Daoy (cell line): ENCODE results near the gene ZNF648. TPM values are rescaled to one million over a fixed set of nuclear protein-coding genes. Genes with fewer than 3 reads are reported as not detected.
"Not testable (repeated sequence)": the region's sequence is repeated elsewhere in the genome, so short reads cannot be mapped to it uniquely, and the experiment has no call there.

Experiments used
- DNase-seq: peaks from one replicate; pipeline ENCODE4 v3.0.0-alpha.2; 2015; ENCODE audit warnings: low read depth
- total RNA-seq: library from RNA; depleted of rRNA; stranded (reverse); fragments of >200 nt; shearing (Covaris generic); gene quantifications from 2 replicates; pipeline ENCODE4 v1.2.3, GENCODE V29; 2014; rRNA removed

ZNF648 gene, protein sequence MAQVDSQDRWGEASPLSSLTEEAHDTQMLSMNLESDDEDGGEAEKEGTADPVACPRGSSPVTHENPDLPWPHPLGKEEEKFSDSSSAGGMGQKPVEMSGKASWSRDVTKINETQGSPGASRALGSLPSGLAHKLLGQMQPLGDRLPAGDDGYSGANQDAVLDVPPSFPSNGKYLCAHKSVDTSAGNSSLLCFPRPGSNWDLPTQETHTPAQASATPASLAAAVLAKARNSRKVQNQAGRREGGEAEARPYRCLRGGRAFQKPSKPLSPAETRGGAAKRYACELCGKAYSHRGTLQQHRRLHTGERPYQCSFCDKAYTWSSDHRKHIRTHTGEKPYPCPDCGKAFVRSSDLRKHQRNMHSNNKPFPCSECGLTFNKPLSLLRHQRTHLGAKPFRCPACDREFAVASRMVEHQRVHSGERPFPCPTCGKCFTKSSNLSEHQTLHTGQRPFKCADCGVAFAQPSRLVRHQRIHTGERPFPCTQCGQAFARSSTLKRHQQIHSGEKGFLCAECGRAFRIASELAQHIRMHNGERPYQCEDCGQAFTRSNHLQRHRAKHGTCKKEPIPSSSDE
- total RNA-seq: 0.17 TPM in 1 of 2 replicates, not detected in the other

DNA sequence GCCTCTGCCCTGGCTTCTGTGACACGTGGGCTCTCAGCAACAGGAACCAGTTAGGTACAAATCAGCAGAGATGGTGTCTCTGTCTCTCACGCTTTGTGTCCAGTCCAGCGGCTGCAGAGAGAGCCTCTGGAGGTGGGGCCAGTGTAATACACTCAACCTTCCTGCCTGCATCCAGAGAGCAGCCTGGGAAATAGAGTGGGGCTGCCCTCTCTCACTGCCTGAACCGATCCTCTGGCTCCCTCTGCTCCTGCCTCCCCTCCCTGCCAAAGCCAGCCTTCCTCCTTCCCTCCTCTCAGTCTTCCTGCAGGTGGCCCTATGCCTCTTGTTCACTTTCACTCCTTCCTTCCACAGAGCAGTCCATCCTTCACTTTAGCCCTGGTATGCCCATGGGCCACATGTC is at the start of gene ZNF648:
TSS of gene ZNF648 (minus strand) at position 119 of the 400 bp plus-strand sequence. CDS start 3,702 bp downstream, outside the sequence.
- DNase-seq: no peak

DNA sequence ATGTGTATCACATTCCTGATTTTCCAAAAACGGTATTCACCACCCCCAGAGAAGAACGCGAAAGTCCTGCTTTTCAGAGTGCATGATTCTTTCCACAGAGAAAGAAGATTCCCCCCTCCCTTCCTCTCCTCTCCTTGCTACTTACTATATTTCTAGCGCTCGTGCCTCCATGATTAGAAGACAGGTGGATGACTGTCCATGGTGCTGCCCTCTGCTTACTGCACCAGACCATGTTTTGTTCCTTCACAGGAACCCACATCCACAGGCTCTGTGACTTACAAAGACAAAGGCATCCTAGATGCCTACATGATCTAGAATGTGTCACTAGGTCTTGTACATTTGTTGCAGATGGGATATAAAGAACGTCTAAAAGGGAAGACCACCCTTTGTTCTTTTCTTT is 49.1 kb upstream of the ZNF648 start:
- DNase-seq: no peak

DNA sequence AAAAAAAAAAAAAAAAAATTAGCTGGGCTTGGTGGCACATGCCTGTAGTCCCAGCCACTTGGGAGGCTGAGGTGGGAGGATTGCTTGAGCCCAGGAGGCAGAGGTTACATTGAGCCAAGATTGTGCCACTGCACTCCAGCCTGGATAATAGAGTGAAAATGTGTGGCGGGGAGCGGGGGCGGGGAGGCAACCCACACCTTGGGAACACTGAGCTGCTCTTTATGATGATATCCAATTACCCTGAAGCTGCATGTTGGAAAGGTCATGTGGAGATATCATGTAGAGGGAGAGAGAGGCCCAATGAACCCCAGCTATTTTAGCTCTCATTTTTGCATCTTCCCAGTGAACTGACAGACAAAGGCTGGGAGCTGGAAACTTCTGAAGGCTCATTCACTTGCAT is 48.3 kb upstream of the ZNF648 start:
- no peak for DNase-seq

DNA sequence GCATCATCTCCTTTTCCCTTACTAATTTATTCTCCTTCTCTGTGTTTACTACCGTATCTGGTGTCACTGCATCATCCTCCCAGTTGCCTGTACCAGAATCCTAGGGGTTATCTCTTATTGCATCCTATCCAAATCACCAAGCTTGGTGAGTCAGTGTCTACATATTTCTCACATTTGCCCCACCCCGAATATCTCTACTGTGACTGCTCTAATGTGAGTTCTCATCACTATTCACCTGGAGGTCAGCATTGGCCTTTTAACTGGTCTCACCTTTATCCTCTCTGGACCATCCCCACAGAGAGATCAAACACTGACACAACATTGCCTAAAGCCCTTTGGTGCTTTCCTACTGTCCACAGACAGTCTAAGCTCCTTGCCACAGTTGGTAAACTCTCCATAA is 45.7 kb upstream of the ZNF648 start:
- peak; percentile 16 for DNase-seq

DNA sequence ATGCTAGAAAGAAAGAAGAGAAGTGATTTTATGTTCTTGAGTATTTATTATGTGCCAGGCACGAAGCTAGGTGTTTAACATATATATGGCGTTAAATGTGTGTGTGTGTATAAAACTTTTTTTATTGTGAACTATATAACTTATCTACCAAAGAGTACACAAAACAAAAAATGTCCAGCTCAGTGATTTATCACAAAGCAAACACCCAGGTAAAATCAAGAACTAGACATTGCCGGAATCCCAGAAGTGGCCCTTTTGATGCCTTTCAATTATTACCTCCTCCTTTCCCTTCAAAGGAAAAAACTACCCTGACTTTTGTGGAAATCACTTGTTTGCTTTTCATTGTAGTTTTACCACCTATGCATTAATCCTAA is 40.5 kb upstream of the ZNF648 start:
- no peak for DNase-seq

DNA sequence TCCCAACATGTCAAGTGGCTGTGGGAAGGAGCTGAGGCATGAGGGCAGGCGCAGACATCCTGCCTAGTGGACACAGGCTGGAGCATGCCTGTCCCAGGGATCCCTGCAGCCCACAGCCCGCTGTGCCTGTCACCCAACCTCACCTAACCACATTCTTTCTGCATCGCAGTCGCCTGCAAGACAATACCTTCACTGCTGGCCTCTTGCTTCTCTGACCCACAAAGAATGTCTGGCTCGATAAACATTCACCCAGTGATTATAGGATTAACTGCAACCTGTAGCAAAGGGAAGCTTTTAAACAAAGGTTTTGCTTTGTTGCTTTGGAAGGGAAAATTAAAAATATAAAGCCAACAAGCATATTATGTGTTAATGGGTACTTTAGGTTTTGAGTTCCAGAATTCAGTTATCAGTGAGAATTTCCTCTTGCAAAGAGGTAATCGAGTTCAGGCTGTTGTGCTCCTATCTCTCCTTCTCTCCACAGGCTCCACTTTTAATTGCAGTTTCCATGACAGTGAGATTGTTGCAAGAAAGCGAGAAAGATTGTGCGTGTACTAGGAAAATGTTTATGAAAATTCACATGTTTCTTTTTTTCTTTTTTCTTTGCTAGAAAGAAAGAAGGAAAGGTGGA is 40.0 kb upstream of the ZNF648 start:
- DNase-seq: no peak

DNA sequence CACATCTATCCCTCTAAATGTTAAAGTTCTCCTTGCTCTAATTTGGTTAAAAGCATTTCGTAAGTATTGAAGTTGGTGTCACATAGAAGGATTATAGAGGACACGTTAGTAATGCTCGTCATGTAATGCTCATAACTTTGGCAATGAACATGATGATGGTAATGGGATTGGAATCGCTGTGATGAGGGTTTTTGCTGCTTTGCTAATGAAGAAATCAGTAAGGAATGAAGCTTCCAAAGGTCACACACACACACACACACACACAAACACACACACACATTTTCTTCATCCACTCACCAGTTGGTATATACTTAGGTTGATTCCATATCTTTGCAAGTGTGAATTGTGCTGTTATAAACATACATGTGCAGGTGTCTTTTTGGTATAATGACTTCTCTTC is 36.8 kb upstream of the ZNF648 start:
- no peak for DNase-seq

DNA sequence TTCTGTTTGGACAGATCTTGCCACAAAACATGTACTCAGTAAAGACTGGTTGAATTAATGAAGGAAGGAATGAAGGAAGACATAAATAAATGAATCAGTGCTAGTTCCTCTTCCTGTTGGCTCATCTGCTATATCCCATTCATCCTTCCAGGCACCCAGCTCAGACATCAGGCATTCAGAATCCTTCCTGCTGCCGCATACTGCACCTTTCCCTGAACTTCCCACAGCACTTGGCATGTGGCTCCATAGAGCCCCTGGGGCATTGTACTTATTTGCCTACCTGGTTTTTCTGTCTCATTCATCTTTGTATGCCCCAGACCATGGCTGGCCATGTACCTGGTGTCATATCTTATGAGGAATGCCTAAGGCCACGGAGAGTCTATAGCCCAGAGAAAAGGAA is 34.4 kb upstream of the ZNF648 start:
- DNase-seq: no peak

DNA sequence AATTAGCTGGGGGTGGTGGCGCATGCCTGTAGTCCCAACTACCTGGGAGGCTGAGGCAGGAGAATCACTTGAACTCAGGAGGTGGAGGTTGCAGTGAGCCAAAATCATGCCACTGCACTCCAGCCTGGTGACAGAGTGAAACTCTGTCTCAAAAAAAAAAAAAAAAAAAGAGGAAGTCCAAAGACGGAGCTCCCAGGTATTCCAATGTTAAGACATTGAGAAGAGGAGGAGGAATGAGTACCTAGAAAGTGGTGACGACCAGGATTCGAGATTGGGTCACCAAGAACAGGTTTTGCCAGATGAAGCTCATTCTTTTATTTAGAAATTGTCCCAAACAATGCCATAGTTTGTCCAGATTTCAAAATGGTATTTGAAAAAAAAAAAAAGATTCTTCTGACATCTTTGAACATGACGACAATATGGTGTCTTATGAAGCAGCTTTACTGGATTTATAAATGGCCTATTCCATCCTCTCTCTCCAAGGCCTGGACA is 33.0 kb upstream of the ZNF648 start:
- DNase-seq: not testable (repeated sequence)

DNA sequence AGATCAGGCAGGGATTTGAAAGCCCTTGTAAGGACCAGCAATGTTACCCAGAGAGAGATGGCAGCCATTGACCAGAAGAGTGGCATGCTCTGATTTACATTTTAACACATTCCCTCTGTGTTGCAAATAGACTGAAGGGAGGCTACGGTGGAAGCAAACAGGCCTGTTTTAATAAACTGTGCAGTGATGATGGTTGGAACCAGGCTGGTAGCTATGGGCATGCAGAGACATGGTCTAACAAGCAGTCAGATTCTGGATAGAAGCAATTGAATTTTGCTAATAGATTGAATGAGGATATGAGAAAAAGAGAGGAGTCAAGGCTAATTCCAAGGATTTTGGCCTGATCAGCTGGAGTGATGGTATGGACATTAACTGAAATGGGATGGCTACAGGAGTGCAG is 32.3 kb upstream of the ZNF648 start:
- no peak for DNase-seq

DNA sequence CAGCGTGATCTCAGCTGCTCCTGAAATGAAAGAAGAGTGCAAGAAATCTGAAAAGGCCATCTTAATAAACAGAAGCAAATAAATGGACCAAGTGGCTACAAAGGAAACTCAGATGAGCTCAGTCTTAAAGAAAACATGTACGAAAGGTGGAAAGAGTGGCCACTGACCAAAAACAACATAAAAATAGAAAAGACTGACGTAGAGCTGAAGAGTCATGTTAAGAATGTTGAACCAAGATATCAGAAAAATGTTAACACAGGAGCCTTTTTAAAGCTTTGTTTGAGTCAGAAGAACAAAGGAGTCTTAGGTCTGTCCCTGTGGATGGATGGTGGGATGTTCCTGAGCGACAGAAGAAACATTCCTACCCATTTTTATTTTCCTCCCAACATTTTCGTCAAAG is 30.8 kb upstream of the ZNF648 start:
- DNase-seq: no peak

DNA sequence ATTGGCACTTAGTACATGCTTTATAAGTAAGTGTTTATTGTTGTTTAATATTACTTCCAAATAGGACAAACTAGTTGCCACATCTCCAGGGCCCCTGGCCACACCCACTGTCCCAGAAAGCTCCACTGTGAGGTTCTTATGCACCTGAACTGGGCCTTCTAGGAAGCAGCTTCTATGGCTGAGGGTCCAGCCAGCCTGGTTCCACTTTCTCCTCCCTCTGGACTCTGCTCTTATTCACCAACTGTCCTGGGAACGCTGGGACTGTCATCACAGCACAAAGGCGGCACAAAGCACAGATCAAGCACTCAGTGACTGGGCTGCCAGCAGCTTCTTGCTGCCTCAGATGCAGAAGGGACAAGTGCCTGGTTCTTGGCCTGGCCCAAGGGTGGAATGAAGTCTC is 29.6 kb upstream of the ZNF648 start:
- no peak for DNase-seq

DNA sequence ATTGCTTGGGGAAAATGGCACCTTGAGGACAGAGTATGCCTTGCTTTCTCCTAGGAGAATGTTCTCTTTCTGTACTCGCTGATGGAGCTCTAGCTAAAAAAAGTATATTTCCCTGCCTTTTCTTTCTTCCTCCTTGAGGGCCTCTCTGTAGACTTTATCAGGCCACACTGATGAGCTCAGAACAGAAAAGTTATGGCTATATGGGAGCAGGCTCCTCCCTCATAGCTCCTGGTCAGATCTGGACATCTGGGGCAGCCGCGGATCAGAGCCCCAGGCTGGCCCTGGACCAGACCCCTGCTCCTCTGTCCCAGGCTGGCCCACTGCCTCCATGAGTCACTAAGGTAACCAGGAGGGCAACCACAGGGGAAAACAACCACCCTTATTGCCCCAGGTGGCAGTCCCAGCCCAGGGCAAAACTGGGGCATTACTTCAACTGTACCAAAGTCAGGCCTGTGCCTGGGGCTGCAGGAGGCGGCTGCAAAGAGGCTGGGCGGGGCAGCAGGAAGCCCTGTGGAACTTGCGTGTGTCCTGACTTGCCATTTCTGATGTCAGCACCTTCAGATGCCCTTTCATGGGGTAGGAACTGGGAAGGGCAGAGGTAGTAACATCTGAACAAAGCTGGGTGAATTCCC is 26.3 kb upstream of the ZNF648 start:
- DNase-seq: no peak

DNA sequence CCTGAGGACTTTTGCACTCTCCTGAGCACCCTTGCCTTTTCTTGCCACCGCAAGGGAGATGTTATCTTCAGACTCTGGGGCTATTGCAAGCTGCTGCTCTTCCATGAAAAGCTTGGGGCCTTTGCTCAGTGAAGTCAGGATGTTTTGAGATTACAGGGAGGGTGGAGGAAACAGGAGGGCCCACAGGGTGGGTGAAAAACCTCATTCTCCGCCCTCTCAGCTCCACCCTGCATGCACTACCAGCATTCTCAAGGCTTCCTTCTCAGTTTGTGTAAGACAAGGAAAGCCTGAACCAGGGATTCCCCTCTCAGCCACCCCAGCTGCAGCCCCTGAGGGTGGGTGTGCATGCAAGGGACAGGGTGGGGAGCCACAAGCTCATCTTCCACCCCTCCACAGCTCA is 25.8 kb upstream of the ZNF648 start:
- no peak for DNase-seq

DNA sequence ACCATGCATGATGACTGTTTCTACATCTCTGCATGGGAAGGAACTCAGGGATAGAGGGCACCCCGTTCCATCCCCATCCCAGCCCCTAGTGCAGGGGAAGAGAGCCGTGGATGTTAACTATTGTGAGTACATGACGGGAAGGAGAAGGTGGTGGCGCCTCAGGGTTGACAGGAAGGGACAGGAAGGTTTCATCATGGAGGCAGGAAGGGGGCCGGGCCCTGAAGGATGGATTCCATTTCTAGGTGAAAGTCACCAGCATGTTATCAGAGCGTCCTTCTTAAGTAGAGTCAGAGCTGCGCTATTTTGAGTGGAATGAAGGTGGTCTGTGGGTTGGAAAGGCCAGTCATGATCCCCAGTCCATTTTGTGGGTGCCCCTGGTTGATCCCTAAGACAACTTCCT is 25.1 kb upstream of the ZNF648 start:
- DNase-seq: no peak

DNA sequence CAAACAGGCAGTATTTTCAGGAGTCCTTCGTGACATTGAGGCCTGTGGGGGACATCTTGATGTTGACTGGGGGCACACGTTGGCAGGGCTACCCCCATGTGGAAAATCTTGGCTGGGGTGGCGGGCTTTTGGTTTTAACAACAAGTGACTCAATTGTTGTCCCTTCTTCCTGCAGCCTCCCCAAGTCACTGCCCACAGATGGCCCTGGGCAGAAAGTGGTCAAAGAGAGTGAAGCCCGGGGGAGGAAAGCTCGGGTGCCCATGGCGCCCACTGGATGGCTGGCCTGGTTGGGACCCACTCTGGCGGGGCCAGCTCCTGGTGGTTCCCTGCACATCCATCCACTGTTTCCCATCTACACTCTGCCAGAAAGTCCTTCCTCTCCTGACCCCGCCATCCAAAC is 24.6 kb upstream of the ZNF648 start:
- no peak for DNase-seq

DNA sequence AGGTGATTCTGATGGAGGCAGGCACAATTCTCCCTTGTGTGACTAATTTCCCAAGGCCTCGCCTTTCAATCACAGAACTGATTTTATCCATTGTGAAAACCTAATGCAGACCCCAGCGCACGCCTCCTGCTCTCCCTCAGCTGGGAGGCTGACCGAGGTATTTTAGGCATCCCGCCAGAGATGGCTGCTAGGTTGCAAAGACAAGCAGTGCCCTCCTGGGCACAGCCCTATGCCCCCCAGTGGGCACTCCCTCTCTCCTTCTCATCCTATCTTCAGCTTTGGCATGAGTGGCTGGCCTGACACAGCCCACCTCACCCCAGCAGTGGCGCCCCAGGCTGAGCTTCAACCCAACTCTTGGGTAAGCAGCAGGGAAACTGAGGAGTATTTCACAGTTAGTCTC is 24.2 kb upstream of the ZNF648 start:
- DNase-seq: no peak

DNA sequence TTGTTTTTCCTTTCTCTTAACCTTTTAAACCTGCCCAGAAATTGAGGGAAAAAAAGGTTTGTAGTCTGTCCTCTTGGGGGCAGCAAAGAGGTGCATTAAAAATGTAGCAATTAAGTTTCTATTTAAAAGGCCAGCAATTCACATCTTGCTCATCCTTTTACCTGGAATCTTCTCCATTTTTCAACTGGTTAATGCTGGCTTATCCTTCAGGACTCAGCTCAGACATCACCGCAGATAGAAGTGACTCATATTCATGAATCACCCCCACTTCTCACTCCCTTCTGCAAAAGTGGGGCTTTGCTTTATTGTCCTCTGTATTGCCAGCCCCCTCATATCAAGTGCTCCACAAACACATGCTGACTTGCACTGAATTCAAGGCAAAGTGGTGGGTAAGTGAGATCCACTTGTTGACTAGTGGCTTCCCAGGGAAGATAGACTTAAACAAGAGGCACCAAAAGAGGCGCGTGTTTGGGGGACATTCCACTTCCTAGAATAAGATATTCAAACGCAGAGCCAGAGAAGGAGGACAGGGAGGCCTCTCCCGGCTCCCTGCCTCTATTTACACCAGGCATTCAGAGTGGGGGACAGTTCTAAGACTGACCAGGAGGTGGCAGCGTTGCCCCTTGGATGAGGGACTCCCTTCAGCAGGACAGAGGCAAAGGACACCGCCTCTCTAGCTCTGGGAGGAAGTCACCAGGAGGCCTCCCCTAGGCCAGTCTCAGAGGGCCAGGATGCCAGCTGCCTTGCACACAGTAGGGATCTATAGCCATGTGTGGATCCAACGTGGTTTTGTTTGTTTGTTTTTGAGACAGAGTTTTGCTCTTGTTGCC is 23.2 kb upstream of the ZNF648 start:
- DNase-seq: peak; percentile 81

DNA sequence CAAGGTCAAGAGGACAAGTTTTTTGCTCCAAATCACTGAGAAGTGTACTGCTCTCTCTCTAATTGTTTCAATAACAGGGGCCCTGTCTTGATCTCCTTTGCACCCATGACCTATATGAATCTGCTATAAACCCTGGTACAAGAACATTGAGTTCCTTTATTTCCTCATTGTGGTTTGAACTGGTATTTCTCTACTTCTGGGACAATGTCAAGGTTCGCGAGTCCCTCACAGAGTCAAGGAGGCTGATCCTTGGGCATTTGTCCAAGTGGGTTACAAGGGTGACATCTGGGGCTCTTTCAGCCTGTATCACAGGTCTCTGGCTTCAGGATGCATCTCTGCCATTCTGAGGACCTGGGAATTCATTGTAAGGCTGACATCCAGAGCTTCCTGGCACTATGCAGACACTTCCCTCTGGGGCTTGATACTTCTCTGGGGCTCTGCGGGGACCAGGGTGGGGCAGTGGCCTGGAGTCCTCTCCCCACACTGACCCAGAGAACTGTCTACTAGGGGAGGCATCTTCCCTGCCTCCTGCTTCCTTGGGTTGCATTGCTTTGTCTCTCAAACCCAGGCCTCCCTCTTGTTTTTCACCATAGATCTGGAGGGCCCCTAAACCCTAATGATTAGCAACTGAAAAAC is 22.5 kb upstream of the ZNF648 start:
- DNase-seq: no peak

DNA sequence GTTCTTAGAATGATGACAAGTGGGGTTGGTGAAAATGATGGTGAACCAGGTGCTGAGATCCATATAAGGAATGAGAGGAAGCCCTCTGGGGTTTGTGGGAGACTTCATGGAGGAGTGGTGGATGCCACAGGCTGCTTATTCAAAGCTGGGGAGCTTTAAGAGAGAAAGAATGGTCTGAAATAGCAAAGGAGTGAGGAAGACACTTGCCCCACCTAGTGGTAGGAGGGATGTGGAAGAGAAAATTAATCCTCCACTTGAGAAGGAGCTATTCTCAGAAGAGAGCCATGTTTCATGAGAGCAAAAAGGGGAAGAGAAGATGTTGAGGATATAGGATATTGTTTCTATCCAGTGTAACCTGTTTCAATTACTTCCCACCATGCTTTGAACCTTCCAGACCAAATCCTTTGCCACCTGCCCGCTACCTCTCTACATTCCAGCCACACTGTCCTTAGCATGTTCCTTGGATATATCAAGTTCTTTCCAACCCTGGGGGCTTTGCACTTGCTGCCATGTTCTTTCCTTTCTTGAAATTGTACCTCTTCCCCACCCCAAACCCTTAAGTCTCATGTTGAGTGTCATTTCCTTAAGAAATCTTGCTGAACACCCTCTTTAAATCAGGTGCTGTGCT is 19.6 kb upstream of the ZNF648 start:
- DNase-seq: peak; percentile 26

DNA sequence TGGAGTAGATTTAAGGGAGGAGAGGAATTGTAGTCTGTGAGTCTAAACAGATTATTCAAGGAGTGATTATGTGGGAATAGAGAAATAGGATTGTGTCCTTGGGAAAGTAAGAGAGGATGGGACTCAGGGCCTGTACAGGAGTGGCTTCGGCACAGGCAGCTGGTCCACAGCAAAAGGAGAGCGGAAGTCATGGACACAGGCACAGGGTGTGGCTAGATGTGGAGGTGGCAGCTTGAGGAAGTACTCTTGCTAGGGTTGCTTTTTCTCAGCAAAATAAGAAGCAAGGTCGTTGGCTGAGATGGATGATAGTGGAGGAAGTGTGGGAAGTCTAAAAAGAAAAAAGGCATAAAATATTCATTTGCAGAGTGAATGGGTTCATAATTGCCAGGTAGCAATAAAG is 18.5 kb upstream of the ZNF648 start:
- no peak for DNase-seq
